Lower leg skin (tissue), 3 donors: Measurements from ENCODE around the gene TRUB1.

Experiments
- POLR2A ChIP-seq, 2 donors: fragments of 450-650 bp; IDR thresholded peaks; one replicate each; pipeline ENCODE4 v1.6.1; 2016 to 2017; ENCODE audit warnings: antibody characterized with exemption in 2 of 2, mild to moderate bottlenecking in 1 of 2, moderate library complexity in 1 of 2
- TF ChIP-seq, protein P1 (sequence below), 3 donors: fragments of 450-650 bp; IDR thresholded peaks; one replicate each; pipeline ENCODE4 v1.5.1; 2016; ENCODE audit warnings: antibody characterized with exemption in 3 of 3, mild to moderate bottlenecking in 3 of 3, moderate library complexity in 2 of 3

DNA sequence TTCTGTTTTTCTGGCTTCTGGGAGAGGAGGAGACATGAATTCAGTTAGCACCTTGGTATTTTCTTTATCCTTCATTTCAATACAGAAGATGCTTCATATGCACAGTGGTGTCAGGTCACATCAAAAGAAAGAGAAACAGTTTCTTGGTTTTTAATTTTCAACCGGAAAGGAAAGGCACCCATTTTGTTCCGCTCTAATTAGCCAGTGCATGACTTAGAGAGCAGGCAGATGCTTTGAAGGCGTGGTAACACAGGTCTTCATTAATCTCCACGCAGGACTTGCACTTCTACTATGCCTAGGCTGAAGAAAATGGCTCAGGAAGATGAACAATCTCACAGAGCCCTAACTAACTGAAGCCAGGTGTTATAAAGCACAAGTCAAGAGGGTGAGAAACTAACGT is 84.7 kb downstream of the TRUB1 start:
- TF ChIP-seq, protein P1, sequence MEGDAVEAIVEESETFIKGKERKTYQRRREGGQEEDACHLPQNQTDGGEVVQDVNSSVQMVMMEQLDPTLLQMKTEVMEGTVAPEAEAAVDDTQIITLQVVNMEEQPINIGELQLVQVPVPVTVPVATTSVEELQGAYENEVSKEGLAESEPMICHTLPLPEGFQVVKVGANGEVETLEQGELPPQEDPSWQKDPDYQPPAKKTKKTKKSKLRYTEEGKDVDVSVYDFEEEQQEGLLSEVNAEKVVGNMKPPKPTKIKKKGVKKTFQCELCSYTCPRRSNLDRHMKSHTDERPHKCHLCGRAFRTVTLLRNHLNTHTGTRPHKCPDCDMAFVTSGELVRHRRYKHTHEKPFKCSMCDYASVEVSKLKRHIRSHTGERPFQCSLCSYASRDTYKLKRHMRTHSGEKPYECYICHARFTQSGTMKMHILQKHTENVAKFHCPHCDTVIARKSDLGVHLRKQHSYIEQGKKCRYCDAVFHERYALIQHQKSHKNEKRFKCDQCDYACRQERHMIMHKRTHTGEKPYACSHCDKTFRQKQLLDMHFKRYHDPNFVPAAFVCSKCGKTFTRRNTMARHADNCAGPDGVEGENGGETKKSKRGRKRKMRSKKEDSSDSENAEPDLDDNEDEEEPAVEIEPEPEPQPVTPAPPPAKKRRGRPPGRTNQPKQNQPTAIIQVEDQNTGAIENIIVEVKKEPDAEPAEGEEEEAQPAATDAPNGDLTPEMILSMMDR (IDR thresholded peaks at IDR 0.05): no peak
- TF ChIP-seq POLR2A (IDR thresholded peaks at IDR 0.05): no peak
